ENCODE measurements around the gene ZNF580.

Gene ZNF580

DNA sequence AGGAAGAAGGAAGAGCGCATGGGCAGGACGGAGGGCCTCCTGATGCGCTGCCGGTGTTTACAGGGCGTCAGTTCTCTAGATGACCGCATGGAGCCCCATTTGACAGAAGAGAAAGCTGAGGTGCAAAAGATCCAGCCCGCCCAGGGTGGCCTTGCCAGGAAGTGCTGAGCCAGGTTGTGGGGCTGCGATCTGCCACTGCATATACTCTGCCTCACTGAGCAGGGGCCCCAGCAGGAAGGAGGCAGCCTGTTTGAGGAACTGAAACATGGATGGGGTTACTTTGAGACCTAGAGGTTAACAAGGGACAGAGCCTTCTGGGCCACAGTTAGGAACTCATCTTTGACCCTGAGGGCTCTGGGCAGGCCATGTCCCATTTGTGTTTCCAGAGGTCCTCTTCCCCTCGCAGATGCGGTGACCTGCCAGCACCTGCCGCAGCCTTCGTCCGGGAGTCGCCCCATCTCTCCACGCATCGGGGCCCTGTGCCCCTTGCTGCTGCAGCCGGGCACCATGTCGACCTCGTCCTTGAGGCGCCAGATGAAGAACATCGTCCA lies 37.4 kb downstream of the ZNF580 start:
- ATAC-seq, result peak; percentile 96
- Mint-ChIP-seq H3K4me3 (peak overlapping the region; percentile 98), H3K4me1 (peaks cover 71% of the 10 kb centered on the region), H3K36me3 (peaks cover 53% of the 10 kb centered on the region), H3K27me3 (no peaks in the 10 kb centered on the region), H3K27ac (peak overlapping the region; percentile 94), H3K9me3 (no peaks in the 10 kb centered on the region)

DNA sequence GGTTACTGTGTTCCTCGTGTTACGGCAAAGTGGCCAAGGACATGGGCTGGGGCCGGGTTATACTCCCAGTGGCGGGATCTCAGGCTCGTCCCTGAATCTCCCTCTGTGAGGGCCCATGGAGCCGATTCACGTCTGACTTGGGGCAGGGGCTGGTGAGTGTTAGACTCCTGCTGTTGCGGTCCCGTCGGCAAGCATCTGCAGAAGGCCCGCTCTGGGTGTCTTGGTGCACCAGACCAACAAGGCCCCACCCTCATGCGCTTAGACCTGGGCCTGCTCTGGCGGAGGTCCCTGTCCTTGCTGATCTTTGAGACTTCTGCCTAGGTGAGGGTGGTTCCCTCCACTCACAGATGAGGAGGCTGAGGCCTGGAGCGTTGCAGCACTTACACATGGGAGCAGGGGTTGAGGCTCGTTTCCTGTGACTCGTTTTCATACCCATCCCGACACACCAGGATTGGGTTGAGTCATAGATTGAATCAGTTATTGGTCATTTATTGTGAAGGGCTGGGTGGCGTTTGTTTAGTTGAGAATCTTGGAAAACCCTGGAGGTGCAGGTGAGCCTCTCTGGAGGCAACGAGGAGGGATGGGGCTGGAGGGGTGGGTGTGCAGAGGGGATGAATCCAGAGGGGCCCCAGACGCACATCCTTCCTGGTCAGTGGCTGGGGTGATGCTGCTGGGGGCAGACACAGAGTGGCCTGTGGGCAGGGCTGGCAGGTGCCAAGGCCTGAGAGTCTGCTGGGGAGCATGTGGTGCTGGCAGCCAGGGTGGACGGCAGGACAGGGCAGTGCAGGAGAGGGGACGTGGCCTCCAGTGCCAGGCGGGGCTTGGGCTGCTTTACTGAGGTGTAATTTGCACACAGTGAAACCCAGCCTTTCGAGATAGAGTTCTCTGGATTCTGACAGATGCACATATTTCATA lies 38.8 kb downstream of the ZNF580 start:
- Mint-ChIP-seq H3K36me3 (peaks cover 51% of the 10 kb centered on the region), H3K4me1 (peaks cover 60% of the 10 kb centered on the region), H3K27me3 (no peaks in the 10 kb centered on the region), H3K9me3 (no peaks in the 10 kb centered on the region), H3K27ac (peak overlapping the region; percentile 94), H3K4me3 (no peak overlapping the region)
- no peak for ATAC-seq

GRCh38 chr19:55680339-55681130 lies 39.7 kb downstream of the ZNF580 start:
- Mint-ChIP-seq H3K4me1 (peaks cover 65% of the 10 kb centered on the region), H3K27me3 (no peaks in the 10 kb centered on the region), H3K27ac (no peak overlapping the region), H3K4me3 (peak overlapping the region; percentile 22), H3K9me3 (no peaks in the 10 kb centered on the region), H3K36me3 (peaks cover 56% of the 10 kb centered on the region)
- ATAC-seq, result no peak

DNA sequence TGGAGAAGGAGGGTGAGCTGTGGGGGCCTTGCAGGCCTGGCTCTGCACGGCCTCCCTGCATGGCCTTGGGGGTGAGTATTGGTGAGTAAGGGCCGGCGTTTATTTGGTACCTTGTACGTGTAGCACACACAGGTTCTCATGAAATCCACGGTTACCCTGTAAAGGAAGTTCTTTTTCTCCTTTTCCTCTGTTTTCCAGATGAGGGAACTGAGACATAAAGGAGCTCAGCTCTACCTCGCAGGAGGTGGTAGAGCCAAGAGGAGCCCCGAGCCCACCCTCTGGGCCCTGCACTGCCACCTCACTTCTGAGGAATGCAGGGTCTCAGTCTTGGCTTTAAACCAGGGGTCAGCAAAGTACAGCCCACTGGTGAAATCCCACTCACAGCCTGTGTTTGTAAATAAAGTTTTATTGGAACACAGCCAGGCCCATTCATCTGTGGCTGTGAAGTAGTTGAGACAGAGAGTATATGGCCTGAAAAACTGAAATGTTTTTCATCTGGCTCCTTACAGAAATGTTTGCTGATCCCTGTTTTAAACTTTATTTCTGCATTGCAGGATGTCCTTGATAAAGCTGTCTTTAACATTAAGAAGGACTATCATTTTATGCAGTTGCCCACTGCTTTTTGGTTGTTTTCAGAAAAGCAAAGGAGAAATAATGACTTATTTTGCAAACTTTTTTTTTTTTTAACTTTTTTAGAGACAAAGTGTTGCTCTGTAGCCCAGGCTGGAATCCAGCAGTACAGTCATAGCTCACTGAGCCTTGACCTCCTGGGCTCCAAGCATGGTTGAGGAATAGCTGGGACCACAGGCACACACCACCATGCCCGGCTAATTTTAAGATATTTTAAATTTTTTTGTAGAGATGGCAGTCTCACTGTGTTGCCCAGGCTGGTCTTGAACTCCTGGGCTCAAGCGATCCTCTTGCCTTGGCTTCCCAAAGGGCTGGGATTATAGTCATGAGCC lies 40.6 kb downstream of the ZNF580 start:
- Mint-ChIP-seq H3K4me3 (no peak overlapping the region), H3K36me3 (peaks cover 62% of the 10 kb centered on the region)

GRCh38 chr19:55683449-55684261 lies 42.9 kb downstream of the ZNF580 start:
- no peak for ATAC-seq
- Mint-ChIP-seq H3K27ac (no peak overlapping the region), H3K36me3 (peaks cover 60% of the 10 kb centered on the region), H3K27me3 (no peaks in the 10 kb centered on the region), H3K9me3 (no peaks in the 10 kb centered on the region), H3K4me3 (no peak overlapping the region), H3K4me1 (peaks cover 67% of the 10 kb centered on the region)

More for the DNA sequence above, 40.6 kb downstream of the ZNF580 start:
- no peak for ATAC-seq
- Mint-ChIP-seq H3K9me3 (no peaks in the 10 kb centered on the region), H3K4me1 (peaks cover 67% of the 10 kb centered on the region), H3K27ac (no peak overlapping the region), H3K27me3 (no peaks in the 10 kb centered on the region)

- Mint-ChIP-seq H3K4me1 (peaks cover 65% of the 10 kb centered on the region), H3K9me3 (no peaks in the 10 kb centered on the region), H3K27ac (no peak overlapping the region), H3K4me3 (no peak overlapping the region), H3K27me3 (no peaks in the 10 kb centered on the region), H3K36me3 (peaks cover 58% of the 10 kb centered on the region)
- ATAC-seq, result no peak
Observed at GRCh38 chr19:55684946-55685681, 44.3 kb downstream of the ZNF580 start.

DNA sequence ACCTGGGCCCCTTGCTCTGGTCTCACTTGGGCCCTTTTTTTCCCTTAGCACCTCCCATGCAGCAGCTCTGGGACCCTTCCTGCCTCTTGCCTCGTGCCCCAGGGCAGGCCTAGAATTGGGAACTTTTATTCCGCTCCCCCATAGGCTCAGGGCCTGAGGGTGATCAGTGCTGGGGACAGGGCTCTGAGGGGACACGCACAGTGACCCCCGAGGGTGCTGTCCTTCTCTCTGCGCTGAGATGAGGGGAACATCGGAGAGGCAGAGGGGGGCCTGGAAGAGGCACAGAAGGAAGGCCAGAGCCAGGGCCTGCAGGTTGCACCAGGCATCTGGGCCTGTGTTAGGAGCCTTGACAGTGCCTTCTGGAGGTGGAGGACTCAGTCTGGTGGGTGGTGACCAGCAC lies 45.0 kb downstream of the ZNF580 start:
- peaks cover 58% of the 10 kb centered on the region for H3K36me3 Mint-ChIP-seq
- no peak for ATAC-seq
- no peak overlapping the region for H3K4me3 Mint-ChIP-seq
- peak overlapping the region; percentile 31 for H3K27ac Mint-ChIP-seq
- H3K9me3 Mint-ChIP-seq, result no peaks in the 10 kb centered on the region
- H3K4me1 Mint-ChIP-seq, result peaks cover 58% of the 10 kb centered on the region
- H3K27me3 Mint-ChIP-seq, result no peaks in the 10 kb centered on the region

DNA sequence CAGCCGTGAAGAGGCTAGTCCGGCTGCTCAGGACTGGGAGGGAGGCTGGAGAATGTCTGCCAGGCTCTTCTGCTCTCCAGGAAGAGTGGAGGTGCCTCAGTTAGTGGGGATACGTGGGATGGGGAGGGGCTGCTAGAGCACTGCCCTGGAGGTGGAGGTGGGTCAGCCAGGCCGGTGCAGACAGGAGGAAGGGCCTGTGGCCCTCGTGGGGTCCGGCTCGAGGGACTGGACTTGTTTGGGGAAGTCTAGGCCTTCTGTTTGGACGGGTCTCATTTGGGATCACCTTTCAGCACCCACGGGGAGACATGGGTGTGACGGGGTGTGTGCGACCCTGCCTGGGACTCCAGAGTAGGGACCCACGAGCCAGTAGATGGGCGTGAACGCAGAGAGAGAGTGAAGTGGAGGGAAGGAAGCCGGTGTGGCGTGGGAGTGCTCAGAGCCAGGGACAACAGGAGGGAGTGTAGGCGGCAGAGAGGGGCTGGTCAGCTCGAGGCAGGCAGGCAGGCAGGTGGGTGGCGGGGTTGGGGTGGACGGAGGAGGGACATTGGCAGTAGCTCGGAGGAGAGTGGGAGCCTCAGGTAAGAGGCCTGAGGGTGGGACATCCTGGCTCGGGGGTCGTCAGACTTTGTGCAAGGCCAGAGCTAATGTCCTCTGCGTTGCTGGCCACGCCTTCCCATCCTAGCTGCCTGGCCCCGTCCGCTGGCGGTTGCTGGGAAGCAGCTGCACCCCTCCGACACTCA lies 45.7 kb downstream of the ZNF580 start:
- H3K4me3 Mint-ChIP-seq, result no peak overlapping the region
- no peaks in the 10 kb centered on the region for H3K27me3 Mint-ChIP-seq
- H3K27ac Mint-ChIP-seq, result peak overlapping the region; percentile 31
- no peaks in the 10 kb centered on the region for H3K9me3 Mint-ChIP-seq
- peaks cover 56% of the 10 kb centered on the region for H3K4me1 Mint-ChIP-seq
- peaks cover 62% of the 10 kb centered on the region for H3K36me3 Mint-ChIP-seq
- ATAC-seq, result no peak

DNA sequence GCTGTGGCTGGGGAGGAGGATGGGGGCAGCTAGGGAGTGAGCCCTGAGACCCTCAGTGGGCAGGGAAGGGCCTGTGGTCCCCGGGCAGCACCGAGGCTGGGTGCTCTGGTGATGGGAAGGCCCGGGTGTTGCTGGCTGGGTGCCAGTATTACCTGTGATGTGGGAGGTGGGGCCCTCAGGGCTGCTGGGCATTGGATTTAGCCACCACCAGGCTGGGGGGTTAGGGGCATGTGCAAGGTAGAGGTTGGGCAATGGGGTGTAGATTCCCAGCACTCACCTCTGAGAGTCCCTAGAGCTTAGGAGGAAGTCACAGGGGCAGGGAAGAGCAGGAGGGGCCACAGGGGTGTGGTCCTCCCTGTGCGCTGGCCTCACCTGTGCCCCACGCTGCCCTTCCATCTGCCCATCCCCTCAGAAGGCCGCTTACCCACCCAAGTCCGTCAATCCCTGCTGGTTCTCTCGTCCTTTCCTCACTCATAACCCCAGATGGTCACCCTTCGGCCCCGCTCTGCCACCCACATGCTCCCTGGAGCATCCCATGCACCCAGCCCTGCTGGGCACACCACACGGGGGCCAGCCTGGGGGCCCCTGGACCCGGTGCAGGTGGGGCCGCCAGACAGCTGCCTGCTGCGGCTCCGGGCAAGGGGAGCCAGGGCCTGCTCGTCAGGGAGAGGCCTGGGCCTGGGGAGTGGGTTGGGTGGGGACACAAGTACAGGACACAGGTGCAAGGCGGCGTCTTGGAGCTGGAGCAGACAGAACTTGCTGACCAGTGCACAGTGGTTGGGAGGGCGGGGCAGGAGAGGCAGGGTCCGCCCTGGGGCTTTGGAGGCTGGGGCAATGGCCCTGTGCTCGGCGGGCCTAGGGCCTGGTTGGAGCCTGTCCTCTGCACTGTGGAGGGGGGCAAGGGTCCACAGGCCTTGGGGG lies 46.7 kb downstream of the ZNF580 start:
- Mint-ChIP-seq H3K4me1 (peaks cover 56% of the 10 kb centered on the region), H3K4me3 (no peak overlapping the region), H3K27ac (peak overlapping the region; percentile 73), H3K9me3 (no peaks in the 10 kb centered on the region), H3K27me3 (no peaks in the 10 kb centered on the region), H3K36me3 (peaks cover 62% of the 10 kb centered on the region)
- ATAC-seq, result no peak

GRCh38 chr19:55688422-55689218 lies 47.8 kb downstream of the ZNF580 start:
- Mint-ChIP-seq H3K9me3 (no peaks in the 10 kb centered on the region), H3K4me1 (peaks cover 56% of the 10 kb centered on the region), H3K4me3 (no peak overlapping the region), H3K36me3 (peaks cover 63% of the 10 kb centered on the region), H3K27ac (peak overlapping the region; percentile 73), H3K27me3 (no peaks in the 10 kb centered on the region)
- ATAC-seq, result no peak

DNA sequence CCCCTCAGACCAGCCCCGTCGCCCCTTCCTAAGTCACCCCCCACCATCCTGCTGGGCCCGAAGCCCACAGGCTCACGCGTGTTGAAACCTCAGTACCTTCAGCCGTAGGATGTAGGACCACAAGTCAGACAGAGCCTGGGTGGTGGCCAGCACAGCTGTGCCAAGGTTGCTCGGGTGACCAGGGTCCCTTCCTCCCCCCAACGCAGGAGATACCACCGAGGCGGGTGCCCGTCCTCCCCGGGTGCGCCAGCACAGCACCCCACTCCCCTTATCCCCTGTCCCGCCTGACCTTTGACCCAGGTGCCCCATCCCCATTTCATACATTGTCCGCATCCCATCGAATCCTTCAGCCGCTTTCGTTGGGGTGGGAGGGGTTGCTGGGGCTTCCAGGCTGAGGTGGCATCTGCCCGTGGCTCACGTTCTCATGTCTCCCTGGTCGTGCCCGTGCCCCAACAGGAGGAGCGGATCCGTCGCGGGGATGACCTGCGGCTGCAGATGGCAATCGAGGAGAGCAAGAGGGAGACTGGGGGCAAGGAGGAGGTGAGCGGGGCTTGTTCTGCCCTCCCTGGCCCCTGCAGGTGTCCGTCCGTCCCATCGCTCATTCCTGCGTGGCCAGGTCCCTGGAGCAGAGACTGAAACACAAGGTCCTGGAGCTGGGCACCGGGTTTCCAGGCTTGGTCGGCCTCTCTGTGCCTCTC lies 48.8 kb downstream of the ZNF580 start:
- Mint-ChIP-seq H3K27ac (peak overlapping the region; percentile 73), H3K4me1 (peaks cover 54% of the 10 kb centered on the region), H3K4me3 (no peak overlapping the region), H3K27me3 (no peaks in the 10 kb centered on the region), H3K36me3 (peaks cover 64% of the 10 kb centered on the region), H3K9me3 (no peaks in the 10 kb centered on the region)
- no peak for ATAC-seq

Data from stimulated activated memory B cell treated with anti-CD40 and anti-IgM and Interleukin-4, amounts not matched to agents 10 μg/mL and 1 μg/mL and 100 μg/mL, for 72 hours (primary cell).